HepG2 (cell line): ENCODE results near the gene NDUFAF5. TPM values are rescaled to one million over a fixed set of nuclear protein-coding genes. Genes with fewer than 3 reads are reported as not detected.

Experiments
- AHR ChIP-seq: IDR thresholded peaks from 2 replicates; pipeline ENCODE4 v1.6.1; 2018; ENCODE audit warnings: missing genetic modification reagents, missing compliant biosample characterization
- ARID2 ChIP-seq: sonication (generic); formaldehyde crosslinking; IDR thresholded peaks from 2 replicates; pipeline ENCODE4 v1.8.1; 2022; ENCODE audit warnings: mild to moderate bottlenecking, missing genetic modification reagents, borderline replicate concordance
- CENPX ChIP-seq: sonication (generic); formaldehyde crosslinking; IDR thresholded peaks from 2 replicates; pipeline ENCODE4 v1.9.0; 2021; ENCODE audit warnings: mild to moderate bottlenecking, missing genetic modification reagents, moderate library complexity
- GZF1 ChIP-seq: sonication (generic); formaldehyde crosslinking; IDR thresholded peaks from 2 replicates; pipeline ENCODE4 v1.5.1; 2020; ENCODE audit warnings: mild to moderate bottlenecking, missing genetic modification reagents
- MTF2 ChIP-seq: sonication (generic); formaldehyde crosslinking; IDR thresholded peaks from 2 replicates; pipeline ENCODE4 v1.5.0; 2020; ENCODE audit warnings: missing genetic modification reagents, borderline replicate concordance
- NAIF1 ChIP-seq: sonication (generic); formaldehyde crosslinking; IDR thresholded peaks from 2 replicates; pipeline ENCODE4 v1.5.0; 2020; ENCODE audit warnings: mild to moderate bottlenecking, missing genetic modification reagents, borderline replicate concordance
- NCOA2 ChIP-seq: sonication (generic); formaldehyde crosslinking; IDR thresholded peaks from 2 replicates; pipeline ENCODE4 v1.8.0; 2022; ENCODE audit warnings: inconsistent platforms
- NCOR1 ChIP-seq: fragments of 200-600 bp; sonication (generic); IDR thresholded peaks from 2 replicates; pipeline ENCODE4 v1.7.0; 2017; ENCODE audit warnings: antibody characterized with exemption, low read length, borderline replicate concordance
- PITX1 ChIP-seq: sonication (generic); formaldehyde crosslinking; IDR thresholded peaks from 2 replicates; pipeline ENCODE4 v1.5.1; 2020; ENCODE audit warnings: mild to moderate bottlenecking, missing genetic modification reagents
- RCOR2 ChIP-seq: IDR thresholded peaks from 2 replicates; pipeline ENCODE4 v1.6.1; 2016; ENCODE audit warnings: missing biosample characterization, missing genetic modification reagents
- SAP130 ChIP-seq: IDR thresholded peaks from 2 replicates; pipeline ENCODE4 v1.6.1; 2016; ENCODE audit warnings: low read depth
- SNAI1 ChIP-seq: sonication (generic); formaldehyde crosslinking; IDR thresholded peaks from 2 replicates; pipeline ENCODE4 v1.5.0; 2020; ENCODE audit warnings: mild to moderate bottlenecking, missing genetic modification reagents, borderline replicate concordance
- SRSF1 ChIP-seq: fragments of 200-400 bp; formaldehyde crosslinking; optimal IDR thresholded peaks from 2 replicates; pipeline ENCODE3; 2017; ENCODE audit warnings: mild to moderate bottlenecking, low read depth, low read length, moderate library complexity
- ZBTB3 ChIP-seq: sonication (generic); formaldehyde crosslinking; IDR thresholded peaks from 2 replicates; pipeline ENCODE4 v1.4.0; 2020; ENCODE audit warnings: low read depth, mild to moderate bottlenecking, moderate library complexity, missing genetic modification reagents, borderline replicate concordance
- ZBTB4 ChIP-seq: sonication (generic); formaldehyde crosslinking; IDR thresholded peaks from 2 replicates; pipeline ENCODE4 v1.4.0; 2020; ENCODE audit warnings: missing genetic modification reagents, mild to moderate bottlenecking, borderline replicate concordance
- ZBTB46 ChIP-seq: sonication (generic); formaldehyde crosslinking; IDR thresholded peaks from 2 replicates; pipeline ENCODE4 v1.4.0; 2020; ENCODE audit warnings: mild to moderate bottlenecking, missing genetic modification reagents, borderline replicate concordance
- ZNF333 ChIP-seq: sonication (generic); formaldehyde crosslinking; IDR thresholded peaks from 2 replicates; pipeline ENCODE4 v1.4.0; 2020; ENCODE audit warnings: mild to moderate bottlenecking, missing genetic modification reagents, borderline replicate concordance
- ZNF382 ChIP-seq: sonication (generic); formaldehyde crosslinking; IDR thresholded peaks from 2 replicates; pipeline ENCODE4 v1.5.0; 2020; ENCODE audit warnings: missing genetic modification reagents, mild to moderate bottlenecking, borderline replicate concordance
- ZNF570 ChIP-seq: sonication (generic); formaldehyde crosslinking; IDR thresholded peaks from 2 replicates; pipeline ENCODE4 v1.4.0; 2020; ENCODE audit warnings: mild to moderate bottlenecking, missing genetic modification reagents, borderline replicate concordance
- ZSCAN31 ChIP-seq: sonication (generic); formaldehyde crosslinking; IDR thresholded peaks from 2 replicates; pipeline ENCODE4 v1.5.0; 2020; ENCODE audit warnings: low read depth, mild to moderate bottlenecking, missing genetic modification reagents
- polyA plus RNA-seq, 8 experiments: library from polyadenylated mRNA; depleted of rRNA in 3 of 8; stranded (reverse) in 7 of 8; unstranded in 1 of 8; fragments of >200 nt; fragmentation: Illumina TruSeq in 4 of 8; extraction: Trizol in 4 of 8; gene quantifications; 2 replicates each; pipeline versions ENCODE4 v1.2.1 to v1.2.3, GENCODE V29; 2011 to 2016; ENCODE audit warnings: low read depth in 4 of 8, missing spikeins in 1 of 8, mixed read lengths in 1 of 8; ENCODE audit not compliant: insufficient read depth in 1 of 8
- total RNA-seq, 5 experiments: library from RNA; depleted of rRNA; stranded (reverse); fragments of >200 nt; fragmentation: Illumina TruSeq; extraction: Trizol; gene quantifications; 2 replicates each; pipeline ENCODE4 v1.2.3, GENCODE V29; 2016; ENCODE audit warnings: low read depth in 1 of 5
- TF ChIP-seq, protein P1 (sequence below): sonication (generic); formaldehyde crosslinking; IDR thresholded peaks from 2 replicates; pipeline ENCODE4 v1.4.0; 2020; ENCODE audit warnings: mild to moderate bottlenecking, missing genetic modification reagents
- TF ChIP-seq, protein P2 (sequence below): sonication (generic); formaldehyde crosslinking; IDR thresholded peaks from 2 replicates; pipeline ENCODE4 v1.9.0; 2021; ENCODE audit warnings: missing genetic modification reagents, mild to moderate bottlenecking, borderline replicate concordance

Gene NDUFAF5
- total and polyA plus RNA-seq, 2 of the 13 experiments (the other 11 are each of a cell fraction or from before 2014, with no cell fraction given), result 23.1 to 66.7 TPM

DNA sequence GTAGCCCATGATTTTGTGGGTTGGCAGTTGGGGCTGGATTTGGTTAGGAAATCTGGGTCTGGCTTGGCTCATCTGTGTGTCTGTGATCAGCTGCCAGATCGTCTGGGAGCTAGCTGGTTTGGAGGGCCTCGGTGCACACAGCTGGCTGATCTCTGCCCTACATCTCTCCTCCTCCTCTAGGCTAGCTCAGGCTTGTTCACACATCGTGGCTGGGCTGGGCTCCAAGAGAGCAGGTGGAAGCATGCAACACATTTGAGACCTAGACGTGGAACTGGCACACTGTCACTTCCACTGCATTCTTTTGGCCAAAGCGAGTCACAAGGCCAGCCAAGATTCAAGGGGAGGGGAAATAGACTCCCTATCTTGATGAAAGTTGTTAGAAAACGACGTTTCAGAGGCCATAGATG lies 15.9 kb downstream of the NDUFAF5 start (continued):
- TF ChIP-seq, protein P1, sequence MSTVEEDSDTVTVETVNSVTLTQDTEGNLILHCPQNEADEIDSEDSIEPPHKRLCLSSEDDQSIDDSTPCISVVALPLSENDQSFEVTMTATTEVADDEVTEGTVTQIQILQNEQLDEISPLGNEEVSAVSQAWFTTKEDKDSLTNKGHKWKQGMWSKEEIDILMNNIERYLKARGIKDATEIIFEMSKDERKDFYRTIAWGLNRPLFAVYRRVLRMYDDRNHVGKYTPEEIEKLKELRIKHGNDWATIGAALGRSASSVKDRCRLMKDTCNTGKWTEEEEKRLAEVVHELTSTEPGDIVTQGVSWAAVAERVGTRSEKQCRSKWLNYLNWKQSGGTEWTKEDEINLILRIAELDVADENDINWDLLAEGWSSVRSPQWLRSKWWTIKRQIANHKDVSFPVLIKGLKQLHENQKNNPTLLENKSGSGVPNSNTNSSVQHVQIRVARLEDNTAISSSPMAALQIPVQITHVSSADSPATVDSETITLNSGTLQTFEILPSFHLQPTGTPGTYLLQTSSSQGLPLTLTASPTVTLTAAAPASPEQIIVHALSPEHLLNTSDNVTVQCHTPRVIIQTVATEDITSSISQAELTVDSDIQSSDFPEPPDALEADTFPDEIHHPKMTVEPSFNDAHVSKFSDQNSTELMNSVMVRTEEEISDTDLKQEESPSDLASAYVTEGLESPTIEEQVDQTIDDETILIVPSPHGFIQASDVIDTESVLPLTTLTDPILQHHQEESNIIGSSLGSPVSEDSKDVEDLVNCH (CRISPR knock-in tag), result no peak
- TF ChIP-seq PITX1, result peak; percentile 68; the same call in 1 of the 2 replicates
- no peak for TF ChIP-seq RCOR2 (CRISPR knock-in tag)
- no peak for TF ChIP-seq ZNF382
- TF ChIP-seq NCOA2, result no peak
- no peak for TF ChIP-seq ZBTB46 (CRISPR knock-in tag)
- TF ChIP-seq ZNF570 (CRISPR knock-in tag), result no peak
- peak; percentile 73 for TF ChIP-seq SAP130 (CRISPR knock-in tag)
- TF ChIP-seq NCOR1, result no peak
- TF ChIP-seq GZF1 (CRISPR knock-in tag), result no peak
- TF ChIP-seq AHR (CRISPR knock-in tag), result no peak
- TF ChIP-seq SNAI1, result no peak
- 0 out of 2 replicates have a peak, but pooled peaks have one; percentile 60 for TF ChIP-seq ZSCAN31 (CRISPR knock-in tag)
- no peak for TF ChIP-seq NAIF1 (CRISPR knock-in tag)
- TF ChIP-seq, protein P2, sequence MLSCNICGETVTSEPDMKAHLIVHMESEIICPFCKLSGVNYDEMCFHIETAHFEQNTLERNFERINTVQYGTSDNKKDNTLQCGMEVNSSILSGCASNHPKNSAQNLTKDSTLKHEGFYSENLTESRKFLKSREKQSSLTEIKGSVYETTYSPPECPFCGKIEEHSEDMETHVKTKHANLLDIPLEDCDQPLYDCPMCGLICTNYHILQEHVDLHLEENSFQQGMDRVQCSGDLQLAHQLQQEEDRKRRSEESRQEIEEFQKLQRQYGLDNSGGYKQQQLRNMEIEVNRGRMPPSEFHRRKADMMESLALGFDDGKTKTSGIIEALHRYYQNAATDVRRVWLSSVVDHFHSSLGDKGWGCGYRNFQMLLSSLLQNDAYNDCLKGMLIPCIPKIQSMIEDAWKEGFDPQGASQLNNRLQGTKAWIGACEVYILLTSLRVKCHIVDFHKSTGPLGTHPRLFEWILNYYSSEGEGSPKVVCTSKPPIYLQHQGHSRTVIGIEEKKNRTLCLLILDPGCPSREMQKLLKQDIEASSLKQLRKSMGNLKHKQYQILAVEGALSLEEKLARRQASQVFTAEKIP (CRISPR knock-in tag), result no peak
- TF ChIP-seq ZNF333, result no peak
- no peak for TF ChIP-seq CENPX (CRISPR knock-in tag)
- no peak for TF ChIP-seq MTF2
- TF ChIP-seq ZBTB4, result no peak
- TF ChIP-seq ZBTB3 (CRISPR knock-in tag), result no peak
- no peak for TF ChIP-seq SRSF1
- no peak for TF ChIP-seq ARID2 (CRISPR knock-in tag)
